ENCODE data around the gene CLDN16. TPM values are rescaled to one million over a fixed set of nuclear protein-coding genes. Genes with fewer than 3 reads are reported as not detected.
A peak's percentile ranks its signal among the peaks of the same experiment; 100 is the strongest.

Gene CLDN16, protein sequence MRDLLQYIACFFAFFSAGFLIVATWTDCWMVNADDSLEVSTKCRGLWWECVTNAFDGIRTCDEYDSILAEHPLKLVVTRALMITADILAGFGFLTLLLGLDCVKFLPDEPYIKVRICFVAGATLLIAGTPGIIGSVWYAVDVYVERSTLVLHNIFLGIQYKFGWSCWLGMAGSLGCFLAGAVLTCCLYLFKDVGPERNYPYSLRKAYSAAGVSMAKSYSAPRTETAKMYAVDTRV
- total RNA-seq = 0.04 TPM in 1 of 2 replicates, not detected in the other

DNA sequence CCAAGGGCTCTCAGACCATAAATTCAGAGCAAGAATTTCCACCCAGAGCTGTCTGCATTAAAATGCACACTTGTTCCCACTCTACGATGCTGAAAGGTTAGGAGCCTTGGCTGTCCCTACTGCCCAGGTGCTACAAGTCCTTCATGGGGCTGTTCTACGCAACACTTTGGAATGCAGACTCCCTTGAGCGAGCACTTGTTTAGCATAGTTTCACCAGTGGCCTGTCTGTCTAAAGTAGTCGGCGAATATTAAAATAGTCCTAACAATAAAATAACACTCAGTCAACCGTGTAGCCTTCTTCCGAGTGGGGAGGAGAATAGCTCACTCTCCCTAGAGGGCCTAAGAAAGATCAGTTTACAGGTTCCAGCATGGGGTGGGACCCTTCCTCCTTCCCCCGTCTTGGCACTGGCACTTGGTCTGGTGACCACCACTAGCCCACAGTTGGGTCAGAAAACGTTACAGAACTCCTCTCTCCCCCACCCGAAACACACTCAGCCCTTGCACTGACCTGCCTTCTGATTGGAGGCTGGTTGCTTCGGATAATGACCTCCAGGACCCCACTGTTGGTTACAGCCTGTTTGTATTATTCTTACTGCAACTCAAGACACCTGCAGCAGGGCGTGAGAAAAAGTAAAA lies at the start of gene CLDN16:
Gene CLDN16 (plus strand): TSS at position 586 of the 636 bp plus-strand sequence. CDS start 167 bp downstream, outside the sequence.
- no peak for DNase-seq (ENCODE audit: low read depth, low spot score)

DNA sequence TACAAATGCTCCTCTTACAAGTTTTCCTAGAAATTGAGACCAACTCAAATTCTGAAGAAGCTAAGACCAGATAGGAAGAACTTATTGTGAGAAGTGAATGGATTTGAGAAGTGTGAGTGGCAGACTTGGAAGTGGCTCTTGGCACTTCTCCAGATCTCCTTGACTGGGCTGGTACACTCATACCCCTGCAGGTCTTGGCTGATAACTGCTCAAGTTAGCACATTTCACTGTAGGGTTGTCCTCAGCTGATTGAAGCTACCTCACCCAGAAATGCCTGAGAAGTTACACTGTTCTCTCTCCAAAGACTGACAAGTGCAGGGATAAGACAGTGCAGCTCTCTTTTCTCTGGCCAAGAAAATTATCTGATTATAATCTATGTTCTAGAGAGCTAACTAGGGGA lies 49.2 kb upstream of the CLDN16 start:
- DNase-seq (ENCODE audit: low read depth, low spot score) = no peak

DNA sequence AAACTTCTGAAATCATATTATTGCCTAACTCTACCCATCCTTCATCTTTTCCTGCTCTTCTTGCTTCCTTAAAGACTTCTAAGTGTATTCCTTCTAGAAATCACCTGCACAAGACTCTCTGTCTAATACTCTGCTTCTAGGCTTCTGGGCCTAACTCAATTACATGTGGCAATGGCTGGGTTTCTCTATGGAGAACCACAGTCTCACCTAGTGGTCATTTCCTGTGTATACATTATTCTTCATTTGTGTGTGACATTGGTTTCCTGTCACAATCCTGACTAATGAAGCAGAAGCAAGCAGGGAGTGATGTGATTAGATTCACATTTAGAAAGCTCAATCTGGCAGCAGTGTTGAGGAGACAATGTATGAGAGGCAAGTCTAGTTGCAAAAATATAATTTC lies 48.8 kb upstream of the CLDN16 start:
- peak; percentile 24 for DNase-seq (ENCODE audit: low read depth, low spot score)

DNA sequence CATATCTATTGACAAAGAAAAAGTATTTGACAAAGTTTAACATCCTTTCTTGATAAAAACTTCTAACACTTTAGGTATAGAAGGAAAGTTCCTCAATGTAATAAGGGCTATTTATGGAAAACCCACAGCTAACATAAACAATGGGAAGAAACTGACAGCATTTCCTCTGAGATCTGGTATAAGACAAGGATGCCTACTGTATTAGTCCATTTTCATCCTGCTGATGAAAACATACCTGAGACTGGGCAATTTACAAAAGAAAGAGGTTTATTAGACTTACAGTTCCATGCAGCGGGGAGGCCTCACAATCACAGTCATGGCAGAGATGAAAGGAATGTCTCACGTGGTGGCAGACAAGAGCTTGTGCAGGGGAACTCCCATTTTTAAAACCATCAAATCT lies 47.9 kb upstream of the CLDN16 start:
- DNase-seq (ENCODE audit: low read depth, low spot score) = no peak

DNA sequence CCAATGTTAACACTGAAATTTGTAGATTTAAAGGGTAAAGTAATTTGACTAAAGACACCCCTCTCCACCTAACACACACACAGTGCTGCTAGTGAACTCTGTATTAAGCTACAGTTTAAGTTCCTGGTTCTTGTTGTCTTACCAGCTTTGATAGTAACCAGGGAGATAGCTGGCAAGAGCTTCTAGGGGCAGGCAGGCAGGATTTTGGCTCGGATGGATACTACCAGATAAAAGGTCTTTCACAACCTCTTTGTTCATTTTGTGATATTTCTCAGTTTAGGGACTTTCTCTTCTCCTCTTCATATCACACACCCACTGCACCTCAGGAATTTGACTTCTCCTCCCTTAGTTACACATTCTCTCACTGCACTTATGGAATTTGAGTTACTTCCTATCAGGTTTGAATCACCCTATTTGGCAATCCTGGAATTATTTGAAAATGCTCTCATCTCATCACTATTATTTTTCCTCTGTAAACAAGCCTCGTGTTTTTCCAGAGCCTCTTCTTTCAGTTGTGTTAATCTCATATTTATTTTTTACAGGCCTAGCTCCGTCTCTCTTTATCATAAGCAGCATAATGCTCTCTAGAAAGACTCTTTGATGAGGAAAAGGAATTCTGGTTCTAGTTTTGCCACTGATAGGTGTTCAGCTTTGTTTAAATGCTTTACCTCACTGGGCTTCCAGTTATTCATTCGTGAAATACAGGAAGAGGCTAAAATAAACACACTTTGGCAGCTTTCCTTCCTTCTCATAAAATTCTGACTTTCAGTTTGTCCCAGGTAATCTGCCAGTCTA lies 42.7 kb upstream of the CLDN16 start:
- peak; percentile 70 for DNase-seq (ENCODE audit: low read depth, low spot score)

DNA sequence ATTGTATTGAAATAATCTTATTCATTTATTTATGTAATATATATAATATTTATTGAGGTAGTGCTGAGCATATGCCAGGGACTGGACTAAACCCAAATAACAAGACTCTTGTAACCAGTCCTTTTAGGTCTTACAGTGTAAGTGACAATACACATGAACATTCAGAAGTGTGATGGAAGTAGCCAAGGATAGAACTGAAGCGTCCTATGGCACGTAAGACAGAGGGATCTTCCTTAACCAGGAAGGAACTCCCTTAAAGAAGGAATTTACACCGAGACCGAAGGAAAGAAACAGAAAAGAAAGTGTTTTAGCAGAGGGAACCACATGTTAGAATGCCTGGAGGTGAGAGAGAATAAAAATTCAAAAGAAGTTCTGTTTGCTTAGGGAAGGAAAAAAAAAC lies 42.1 kb upstream of the CLDN16 start:
- no peak for DNase-seq (ENCODE audit: low read depth, low spot score)

DNA sequence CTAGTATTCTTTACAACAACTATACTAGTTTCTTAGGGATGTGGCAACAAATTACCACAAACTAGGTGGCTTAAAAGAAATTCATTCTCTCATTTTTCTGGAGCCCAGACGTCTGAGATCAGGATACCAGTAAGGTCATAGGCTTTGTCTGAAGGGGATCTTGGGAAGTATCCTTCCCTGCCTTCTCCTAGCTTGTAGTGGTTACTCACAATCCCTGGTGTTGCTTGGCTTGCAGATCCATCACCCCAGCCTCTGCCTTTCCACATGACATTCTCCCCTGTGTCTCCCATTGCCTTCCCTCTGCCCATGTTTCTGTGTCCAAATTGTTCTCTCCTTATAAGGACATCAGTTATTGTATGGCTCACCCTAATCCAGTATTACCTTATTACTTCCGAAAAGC lies 41.4 kb upstream of the CLDN16 start:
- no peak for DNase-seq (ENCODE audit: low read depth, low spot score)

DNA sequence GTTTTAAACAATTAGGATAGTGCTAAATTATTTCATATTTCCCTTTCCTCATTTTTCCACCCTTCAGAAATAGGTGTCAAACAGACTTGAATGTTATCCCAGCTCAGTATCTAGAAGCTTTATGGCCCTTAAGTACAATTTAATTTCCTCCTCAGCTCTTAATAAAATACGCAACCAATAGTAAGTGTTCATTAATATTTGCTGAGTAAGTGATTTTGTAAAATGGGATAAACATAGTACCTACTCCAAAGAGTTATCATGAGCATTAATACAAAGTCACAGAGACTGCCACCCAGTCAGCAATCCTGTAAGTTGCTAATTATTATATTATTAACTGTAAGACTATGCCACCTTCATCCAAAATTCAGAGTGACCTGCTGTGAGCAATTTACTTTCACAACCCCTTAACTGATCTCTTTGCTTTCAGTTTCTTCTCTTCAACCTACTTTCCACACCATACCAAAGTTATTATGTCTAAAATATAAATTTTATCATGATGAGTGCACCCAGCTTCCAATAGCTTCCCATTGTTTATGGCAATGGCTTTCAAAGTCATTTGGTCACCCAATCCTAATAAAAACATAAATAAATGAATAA lies 35.0 kb upstream of the CLDN16 start:
- DNase-seq (ENCODE audit: low read depth, low spot score) = no peak

DNA sequence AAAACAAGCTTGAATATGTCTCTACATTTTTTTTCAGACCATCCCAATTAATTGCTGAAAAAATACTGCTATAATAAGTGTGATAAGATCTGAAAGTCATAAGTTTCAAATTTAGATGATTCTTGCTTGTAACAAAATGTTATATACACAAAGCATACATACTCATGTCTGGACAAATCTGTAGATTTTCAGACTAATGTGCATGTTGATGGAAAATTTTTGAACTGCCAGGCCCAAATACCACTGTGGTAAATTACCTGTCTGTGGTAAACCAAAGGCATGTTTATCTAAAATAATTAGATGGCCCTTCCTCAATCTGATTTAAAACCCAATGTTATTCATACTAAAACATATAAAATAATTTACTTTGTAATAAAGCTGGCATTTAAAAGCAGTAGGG lies 31.7 kb upstream of the CLDN16 start:
- no peak for DNase-seq (ENCODE audit: low read depth, low spot score)

DNA sequence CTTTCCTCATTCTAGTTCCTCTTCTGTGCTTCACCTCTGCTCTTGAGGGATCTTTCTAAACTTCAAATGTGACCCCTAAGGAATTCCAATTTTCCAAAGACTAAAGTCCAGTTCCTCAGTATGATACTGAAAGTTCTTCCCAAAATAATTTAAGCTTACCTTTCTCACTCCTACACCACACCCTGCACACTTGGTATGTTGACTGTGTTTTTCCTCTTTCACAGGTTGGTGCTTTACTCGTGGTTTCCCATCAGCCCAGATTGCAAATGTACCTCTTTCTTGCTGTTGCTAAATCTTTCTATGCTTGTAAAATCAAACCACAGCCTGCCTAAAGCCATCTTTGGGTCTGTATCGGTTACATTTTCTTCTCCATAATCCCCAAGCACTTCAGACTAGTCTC lies 30.5 kb upstream of the CLDN16 start:
- DNase-seq (ENCODE audit: low read depth, low spot score) = no peak

DNA sequence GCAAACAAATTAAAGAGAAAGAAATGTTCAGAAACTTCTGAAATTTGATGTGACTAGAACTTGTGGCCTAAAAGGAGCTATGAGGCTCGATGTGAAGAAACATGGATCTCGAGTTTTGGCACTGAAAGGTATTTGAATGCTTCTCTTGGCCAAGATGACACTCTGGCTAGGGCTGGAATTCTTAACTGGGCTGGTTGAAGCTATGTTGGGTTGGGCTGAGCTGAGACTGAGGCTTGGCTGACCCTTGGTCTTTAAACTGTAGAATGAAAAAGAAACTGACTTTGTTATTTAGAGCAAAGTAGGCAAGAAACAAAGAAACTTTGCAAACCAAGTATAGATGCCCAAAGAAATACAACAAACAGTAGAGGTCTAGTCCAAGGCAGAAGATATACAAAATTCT lies 28.1 kb upstream of the CLDN16 start:
- no peak for DNase-seq (ENCODE audit: low read depth, low spot score)

DNA sequence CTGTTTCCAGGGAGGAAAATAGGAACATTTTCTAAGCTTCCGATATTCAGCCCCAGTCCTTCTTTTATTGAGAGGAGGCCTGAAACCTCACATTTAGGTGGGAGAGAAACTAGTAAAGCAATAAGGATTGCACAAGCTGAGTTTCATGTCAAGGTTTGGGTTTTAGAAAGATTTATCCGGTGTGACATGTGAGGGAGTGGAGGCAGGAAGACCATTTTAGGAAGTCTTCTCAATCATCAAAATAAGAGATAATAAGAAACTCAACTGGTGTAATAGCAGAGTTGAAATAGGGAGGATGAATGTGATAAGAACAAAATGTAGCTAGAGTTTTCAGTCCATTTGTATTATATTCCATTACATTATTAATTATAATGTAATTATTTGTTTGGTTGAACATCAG lies 27.7 kb upstream of the CLDN16 start:
- DNase-seq (ENCODE audit: low read depth, low spot score) = no peak

DNA sequence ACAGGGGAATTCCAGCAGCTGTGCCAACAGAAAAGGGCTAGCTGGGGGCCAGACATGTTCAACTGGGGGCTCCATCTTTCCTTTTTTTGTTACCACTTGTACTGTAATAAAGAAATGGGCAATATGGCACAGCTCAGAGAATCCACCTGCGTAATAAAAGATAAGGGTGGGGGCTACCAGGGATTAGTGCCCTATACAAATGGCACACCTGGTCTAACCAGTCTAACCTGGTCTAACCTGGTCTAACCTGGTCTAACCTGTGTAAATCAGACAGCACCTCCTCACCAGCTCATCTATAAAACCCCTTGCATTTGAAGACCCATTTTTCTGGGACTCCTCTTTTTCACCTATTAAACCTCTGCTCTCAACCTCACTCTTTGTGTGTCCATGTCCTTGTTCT lies 26.2 kb upstream of the CLDN16 start:
- DNase-seq (ENCODE audit: low read depth, low spot score) = no peak

DNA sequence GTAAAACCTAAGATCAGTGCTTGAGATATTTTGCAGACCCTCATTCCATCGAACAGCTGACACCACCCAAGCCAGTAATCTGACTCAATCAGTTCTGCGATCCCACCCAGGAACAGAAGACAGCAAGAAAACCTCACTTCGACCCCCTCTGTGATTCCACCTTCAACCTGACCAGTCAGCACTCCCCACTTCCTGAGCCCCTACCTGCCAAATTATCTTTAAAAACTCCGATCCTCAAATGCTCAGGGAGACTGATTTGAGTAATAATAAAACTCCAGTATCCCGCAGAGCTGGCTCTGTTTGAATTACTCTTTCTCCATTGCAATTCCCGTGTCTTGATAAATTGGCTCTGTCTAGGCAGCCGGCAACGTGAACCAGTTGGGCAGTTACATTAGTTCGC lies 25.7 kb upstream of the CLDN16 start:
- DNase-seq (ENCODE audit: low read depth, low spot score) = no peak

DNA sequence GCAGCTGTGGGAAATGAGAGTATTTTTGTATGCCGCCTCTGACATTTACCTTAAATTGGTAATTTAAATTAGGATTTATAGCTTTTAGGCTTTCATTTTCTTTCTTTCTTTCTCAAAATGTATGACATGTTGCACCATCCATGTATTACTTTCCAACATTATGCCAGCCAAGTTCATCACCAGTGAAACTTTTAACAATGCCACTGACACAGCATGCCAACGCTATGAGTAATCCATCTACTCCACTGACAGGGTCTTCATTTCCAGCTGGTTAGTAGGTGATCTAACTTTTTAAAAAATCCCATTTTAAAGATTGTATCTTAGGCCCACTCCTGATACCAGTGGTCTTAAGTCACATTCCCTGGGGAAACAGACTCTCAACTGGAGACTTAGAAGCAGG lies 21.8 kb upstream of the CLDN16 start:
- no peak for DNase-seq (ENCODE audit: low read depth, low spot score)

DNA sequence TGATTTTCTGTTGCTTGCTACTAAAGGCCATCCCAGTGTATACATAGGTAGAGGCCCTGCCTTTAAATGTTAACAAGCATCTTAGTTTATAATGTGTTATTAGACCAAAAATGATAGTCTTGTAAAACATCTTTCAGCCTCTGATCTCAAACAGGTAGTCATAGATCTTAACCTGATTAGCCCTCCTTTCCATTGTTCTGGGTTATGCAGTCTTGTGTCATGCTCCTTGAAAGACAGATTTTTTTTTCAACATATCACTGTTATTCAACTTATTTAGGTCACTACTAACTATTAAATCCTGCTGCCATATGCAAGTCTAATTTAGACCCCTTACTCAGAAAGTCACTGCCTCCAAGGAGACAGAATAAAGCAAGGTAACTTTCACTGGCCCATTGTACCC lies 19.1 kb upstream of the CLDN16 start:
- DNase-seq (ENCODE audit: low read depth, low spot score) = no peak

DNA sequence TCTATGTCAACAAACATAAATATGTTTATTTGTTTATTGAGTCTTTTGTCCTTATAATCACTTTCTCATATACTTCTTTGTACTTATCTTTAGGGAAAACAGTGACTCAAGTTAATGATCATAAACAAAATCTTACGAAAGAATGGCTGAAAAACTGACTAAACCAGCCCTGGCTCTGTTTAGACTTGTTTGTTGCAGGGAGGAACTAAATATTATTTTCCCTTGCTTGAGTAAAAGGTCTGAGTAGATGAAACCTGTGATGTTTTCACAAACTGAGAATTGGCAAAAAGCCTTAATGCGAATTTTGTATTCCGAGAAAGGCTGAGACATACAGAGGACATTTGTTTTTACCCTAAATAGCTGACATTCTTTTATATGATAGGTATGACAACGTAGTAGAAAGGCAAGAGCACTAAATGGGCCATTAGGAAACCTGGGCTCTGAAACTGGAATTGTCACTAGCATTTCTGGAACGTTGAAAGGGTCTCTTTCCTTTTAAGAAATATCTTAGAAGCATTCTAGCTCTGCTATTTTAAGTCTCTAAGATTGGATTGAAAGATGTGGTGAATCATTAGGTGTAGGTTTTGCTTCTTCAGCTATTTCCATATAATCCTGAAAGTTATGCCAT lies 18.2 kb upstream of the CLDN16 start:
- no peak for DNase-seq (ENCODE audit: low read depth, low spot score)

DNA sequence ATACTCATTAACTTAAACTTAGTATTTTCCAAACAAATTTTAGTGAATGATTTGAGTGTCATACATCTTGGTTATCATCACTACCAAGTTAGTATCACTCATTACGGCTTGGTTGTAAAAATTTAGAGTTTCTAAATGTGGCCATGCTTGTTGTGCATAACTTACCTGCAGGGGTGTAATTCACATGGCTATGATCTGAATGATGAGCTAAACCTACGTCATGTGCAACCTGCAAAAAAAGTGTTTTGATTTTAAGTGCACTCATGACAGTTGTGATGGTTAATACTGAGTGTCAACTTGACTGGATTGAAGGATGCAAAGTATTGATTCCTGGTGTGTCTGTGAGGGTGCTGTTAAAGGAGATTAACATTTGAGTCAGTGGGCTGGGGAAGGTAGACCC lies 17.6 kb upstream of the CLDN16 start:
- no peak for DNase-seq (ENCODE audit: low read depth, low spot score)

DNA sequence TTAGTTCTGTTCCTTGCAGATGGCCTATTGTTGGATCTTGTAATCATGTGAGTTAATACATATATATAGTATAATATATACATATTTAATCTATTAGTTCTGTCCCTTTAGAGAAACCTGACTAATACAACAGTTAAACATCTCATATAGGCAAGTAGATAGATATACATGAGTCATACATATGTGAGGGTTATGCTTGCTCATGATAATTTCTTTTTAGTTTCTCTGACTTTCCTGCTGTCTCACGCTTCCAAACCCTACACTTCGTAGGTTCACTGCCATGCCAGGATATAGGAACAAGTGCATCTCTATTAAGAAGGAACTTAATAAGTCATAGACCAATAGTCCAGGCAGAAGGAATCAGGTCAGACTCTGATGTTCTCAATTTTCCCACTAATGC lies 16.8 kb upstream of the CLDN16 start:
- DNase-seq (ENCODE audit: low read depth, low spot score) = no peak

DNA sequence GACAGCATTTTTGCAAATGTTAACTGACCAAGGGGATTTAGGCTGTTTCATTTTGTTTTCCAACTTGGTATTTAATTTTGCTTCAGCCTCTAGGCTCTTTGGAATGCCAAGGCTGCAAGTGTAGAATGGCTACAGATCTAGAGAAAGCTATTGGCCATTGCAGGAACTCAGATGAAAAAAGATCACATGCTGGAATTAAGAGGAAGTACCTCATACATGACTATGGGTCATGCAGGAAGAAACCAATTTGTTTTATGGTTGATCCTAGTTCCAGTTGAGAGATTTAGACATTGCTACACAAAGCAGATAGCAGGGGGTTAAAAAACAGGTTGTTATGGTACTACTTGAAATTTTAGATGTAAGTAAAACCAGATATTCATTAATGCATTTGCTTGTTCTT lies 12.7 kb upstream of the CLDN16 start:
- DNase-seq (ENCODE audit: low read depth, low spot score) = no peak

DNA sequence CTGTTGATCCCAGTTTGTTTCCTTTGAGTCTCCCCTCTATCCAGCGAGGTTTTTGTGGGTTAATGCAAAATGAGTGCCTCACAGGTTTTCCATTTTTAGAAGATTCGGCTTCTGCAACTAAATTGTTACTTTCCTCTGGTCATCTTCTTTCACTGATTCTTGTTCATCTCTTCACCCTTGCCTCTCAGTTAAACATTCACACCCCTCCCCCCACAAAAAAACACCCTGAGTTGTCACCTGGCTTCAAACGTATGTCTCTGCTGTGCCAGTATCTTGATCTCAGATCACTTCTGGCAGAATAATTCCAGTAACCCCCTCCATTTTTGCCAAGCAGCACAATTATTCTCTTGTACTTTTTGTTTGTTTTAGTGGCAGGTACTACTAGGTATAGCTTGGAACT lies 12.3 kb upstream of the CLDN16 start:
- DNase-seq (ENCODE audit: low read depth, low spot score) = no peak
